T-helper 1 cell treated with Interleukin-12 subunit alpha and Interleukin-12 subunit beta and Interleukin-4 antibody, amounts not matched to agents 30 ng/mL and 1 ng/mL, for 36 hours (primary cell): ENCODE measurements around the gene HYCC1. TPM values are rescaled to one million over a fixed set of nuclear protein-coding genes. Genes with fewer than 3 reads are reported as not detected.

Experiments
- intact Hi-C: fragments of 100-400 bp; cut with micrococcal nuclease; formaldehyde crosslinking; loops from one replicate; pipeline ENCODE4 v1.15.1; 2024
- total RNA-seq: library from RNA; stranded (reverse); gene quantifications from 2 replicates; pipeline ENCODE4 v1.2.3, GENCODE V29; 2022

HYCC1 gene
- total RNA-seq, 1 donor from 2014 or later: 64.2 TPM

- intact Hi-C loops: loop anchor here (10.0 kb wide), 2 partner anchors 1073 to 1663 kb away; partner anchors contain the start of gene CDCA7L
Measured at GRCh38 chr7:23017309-23017708, 3.4 kb upstream of the HYCC1 start.

DNA sequence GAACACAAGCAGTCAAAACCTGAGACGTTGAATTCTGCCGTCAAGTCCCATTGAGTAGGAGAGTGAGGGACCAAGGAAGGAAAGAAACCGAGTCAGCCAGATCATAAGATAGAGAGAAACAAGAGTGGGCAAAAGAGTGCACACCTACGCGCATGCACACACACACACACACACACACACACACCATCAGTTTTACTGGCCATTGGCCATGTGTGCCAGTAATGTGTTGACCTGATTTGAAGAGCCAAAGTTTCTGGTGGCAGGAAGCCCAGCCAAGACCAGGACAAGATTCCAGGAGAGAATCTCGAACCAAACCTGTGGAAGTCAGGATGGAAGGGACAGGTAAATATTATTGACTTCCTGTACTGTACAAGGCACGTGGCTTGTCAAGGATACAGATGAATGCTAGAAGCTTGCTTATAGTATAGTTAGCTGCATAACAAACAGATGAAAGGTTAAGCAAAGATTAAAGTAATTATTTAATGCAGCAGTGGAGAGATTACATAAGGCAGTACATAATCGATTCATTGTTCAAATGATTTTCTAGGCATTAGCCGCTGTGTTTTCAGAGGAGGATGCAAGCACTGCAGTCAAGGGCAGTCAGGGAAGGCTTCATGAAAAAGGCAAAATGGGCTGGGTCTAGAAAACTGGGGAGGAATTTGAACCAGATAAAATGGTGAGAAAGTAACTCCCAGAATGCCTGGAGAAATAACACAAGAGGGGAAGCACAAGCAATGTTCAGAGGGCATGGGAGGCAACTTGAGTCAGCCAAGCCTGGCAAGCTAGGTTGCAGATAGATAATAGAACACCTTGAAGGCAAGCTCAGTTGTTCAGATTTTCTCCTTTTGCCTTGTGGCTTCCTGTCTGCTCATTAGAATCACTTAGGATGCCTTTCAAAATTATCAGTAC, 2.7 kb upstream of the HYCC1 start:
- intact Hi-C loops: loop anchor here (10.0 kb wide), 2 partner anchors 1072 to 1662 kb away; partner anchors contain the start of gene CDCA7L

DNA sequence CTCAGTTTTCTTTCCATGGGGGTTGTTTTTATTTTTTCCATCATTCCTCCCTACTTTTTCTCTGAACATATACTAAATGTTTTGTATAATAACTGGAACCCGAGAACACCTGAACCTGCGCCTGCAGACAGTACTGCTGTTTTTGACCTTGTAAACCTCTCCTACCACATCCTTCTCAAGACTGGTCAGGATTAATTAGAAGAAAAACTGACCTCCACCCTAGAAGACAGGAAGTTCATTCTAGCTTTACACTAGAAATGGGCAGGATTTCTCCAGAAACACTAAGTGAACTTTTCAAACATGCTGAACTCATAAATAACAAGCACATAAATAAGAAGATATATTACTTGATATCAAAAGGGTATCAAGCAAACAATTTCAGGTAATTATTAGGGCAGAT, 751 bp upstream of the HYCC1 start:
- intact Hi-C loops: loop anchor here (1.0 to 10.0 kb wide), 18 partner anchors 19 to 1660 kb away; partner anchors contain the start of genes CCDC126, CDCA7L, IL6 and KLHL7

DNA sequence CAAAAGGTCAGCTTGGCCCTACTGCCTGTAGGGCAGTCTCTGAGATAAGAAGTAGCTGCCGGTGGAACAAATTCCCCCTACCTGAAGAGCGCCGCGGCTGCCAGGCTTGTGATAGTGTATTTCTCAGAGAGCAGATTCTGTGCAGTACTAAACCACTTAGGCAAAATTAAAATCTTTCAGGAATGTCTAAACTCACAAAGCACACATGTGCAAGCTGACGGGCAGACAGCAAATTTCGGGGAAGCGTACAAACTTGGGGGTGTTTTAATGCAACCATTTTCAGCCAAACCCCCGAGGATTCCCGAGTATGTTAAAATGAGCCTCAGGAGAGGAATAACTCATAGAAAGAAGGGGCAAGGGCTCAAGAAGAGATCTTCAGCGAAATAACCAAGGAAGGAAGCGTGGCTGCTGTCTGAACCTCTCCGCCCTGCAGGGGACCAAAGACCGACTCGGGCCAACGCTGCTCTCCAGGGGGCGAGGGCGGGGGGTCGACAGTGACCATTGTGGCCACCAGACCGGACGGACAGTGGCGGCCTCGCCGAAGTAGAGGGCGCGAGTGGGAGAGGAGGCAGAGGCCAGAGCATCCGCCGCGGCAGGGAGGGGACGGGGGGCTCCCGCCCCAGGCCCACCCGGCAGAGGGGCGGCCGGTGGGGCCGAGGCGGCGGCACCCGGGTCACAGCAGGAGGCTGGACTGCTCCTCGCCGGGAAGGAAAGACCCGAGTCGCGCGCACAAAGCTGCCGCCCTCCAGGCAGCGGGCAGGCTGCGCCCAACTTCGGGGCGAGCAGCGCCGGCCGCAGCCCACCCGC, 819 bp downstream of the HYCC1 start:
- intact Hi-C loops: loop anchor here (5.0 to 10.0 kb wide), 5 partner anchors 316 to 1658 kb away; partner anchors contain the start of genes CCDC126, CDCA7L and TRA2A

DNA sequence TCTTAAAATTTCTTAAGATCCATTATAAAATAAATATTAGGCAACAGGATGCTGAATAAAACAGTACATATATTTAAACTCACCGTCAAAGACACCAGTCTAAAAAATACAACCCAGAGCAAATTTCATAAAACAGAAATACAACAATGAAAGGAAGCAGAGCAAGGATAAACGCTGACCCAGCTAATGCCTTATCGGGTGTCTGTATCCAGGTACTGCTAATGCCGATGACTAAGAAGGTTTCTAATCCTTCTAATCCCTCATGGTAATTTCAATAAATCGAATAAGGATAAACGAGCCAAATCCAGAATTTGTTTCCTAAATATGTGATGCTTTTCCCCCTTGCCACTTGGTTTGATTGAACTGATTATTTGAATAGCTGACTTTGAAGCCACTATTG, 1.7 kb downstream of the HYCC1 start:
- intact Hi-C loops: loop anchor here (5.0 to 10.0 kb wide), 5 partner anchors 315 to 1657 kb away; partner anchors contain the start of genes CCDC126, CDCA7L and TRA2A

- intact Hi-C loops: loop anchor here (1.0 to 10.0 kb wide), 6 partner anchors 9 to 1657 kb away; partner anchors contain the start of genes CCDC126, CDCA7L and TRA2A
Measured at GRCh38 chr7:23011222-23011924, 2.6 kb downstream of the HYCC1 start.

GRCh38 chr7:23009303-23009702, 4.6 kb downstream of the HYCC1 start:
- intact Hi-C loops: no loop called here

GRCh38 chr7:23004247-23004520, 9.7 kb downstream of the HYCC1 start:
- intact Hi-C loops: no loop called here

GRCh38 chr7:23003505-23004246, 10.3 kb downstream of the HYCC1 start:
- intact Hi-C loops: no loop called here

DNA sequence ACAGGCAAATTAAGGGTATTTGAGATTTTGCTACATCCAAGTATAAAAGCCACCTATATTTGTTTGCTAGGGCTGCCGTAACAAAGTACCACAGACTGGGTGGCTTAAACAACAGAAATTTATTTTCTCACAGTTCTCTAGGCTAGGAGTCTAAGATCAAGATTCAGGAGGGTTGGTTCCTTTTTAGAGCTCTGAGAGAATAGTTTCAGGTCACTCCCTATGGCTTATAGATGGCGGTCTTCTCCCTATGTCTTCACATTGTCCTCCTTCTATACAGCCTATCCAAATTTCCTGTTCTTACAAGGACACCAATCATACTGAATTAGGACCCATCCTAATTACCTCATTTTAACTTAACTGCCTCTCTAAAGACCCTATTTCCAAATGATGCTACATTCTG, 11.2 kb downstream of the HYCC1 start:
- intact Hi-C loops: loop anchor here (1.0 kb wide), 2 partner anchors 9 kb away; no protein-coding TSS in a partner anchor

- intact Hi-C loops: loop anchor here (1.0 kb wide), 2 partner anchors 8 to 10 kb away; no protein-coding TSS in a partner anchor
Measured at GRCh38 chr7:23001610-23002009, 12.3 kb downstream of the HYCC1 start.

DNA sequence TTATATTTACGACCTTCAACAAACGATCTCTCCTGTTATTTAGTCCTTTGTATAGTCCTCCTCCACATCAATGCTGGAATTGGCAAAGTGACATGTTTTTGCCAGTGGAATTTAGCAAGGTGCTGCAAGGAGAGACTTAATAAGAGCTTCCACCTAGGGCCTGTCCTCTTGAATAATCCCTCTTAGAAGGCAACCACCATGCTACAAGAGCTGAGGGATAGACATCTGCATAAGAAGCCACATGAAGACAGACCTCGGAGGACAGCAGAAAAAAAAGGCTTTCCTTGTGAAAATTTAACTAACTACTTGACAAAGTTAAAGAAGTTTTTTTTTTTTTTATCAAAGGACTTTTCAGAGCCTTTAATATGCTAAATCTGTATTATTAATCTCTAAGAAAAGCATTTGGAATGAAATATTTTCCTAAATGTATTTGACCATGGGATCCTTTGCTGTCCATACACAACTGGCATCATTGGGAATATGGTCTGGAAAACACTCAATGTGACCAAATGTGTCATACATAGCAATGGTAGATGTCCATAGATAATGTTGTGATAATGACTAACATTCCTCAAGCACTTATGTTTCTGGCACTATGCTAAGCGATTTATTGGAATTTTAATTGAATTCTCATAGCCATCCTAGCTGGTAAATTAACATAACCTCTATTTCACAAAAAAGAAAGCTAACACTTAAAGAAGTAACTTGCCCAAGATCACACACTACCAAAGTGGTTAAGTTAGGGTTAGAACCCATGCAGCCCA, 13.2 kb downstream of the HYCC1 start:
- intact Hi-C loops: no loop called here

DNA sequence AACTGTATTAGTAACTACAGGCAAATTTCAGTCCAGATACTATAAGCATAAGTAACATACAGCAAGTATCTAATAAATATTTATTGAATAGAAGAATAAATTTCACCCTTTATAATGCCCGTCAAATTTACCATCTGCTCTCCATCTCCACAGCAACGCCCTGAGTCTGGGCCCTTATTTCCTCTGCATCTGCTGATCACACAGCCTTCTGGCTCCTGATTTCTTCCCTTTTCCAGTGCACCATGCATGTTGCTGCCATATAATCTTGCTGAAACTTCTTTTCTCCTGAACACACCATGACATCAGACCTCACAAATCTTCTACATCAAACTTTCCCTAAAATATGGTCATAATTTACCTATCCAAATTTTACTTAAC, 15.4 kb downstream of the HYCC1 start:
- intact Hi-C loops: no loop called here

DNA sequence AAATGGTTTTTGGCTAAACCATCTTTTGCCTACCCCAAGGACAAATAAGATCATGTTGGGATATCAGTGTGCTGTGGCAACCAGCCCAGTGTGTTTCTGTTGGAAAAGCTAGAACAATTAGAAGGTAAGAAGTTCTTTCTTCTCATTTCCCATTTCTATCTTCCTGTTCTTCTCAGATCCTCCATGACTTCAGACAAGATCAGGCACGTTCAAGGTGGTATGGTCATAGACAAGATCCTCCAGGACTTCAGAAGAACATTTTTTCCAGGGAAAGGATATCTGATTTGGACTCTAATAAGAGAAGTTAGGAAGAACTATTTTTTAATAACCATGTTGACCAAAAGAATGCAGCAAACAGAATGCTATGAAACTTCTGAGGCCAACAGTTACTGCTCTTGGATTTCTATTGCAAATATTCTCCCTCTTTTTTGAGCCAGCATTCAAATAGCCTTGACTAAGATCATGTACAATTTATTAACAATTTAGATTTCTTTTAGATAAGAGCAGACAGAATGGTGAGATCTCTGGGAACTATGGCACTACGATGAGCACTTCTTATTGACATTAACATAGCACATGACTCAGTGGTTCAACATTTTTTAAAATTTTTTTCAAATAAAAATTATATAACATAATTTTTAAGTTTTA, 15.9 kb downstream of the HYCC1 start:
- intact Hi-C loops: no loop called here

- intact Hi-C loops: no loop called here
Measured at GRCh38 chr7:22996470-22996869, 17.5 kb downstream of the HYCC1 start.

DNA sequence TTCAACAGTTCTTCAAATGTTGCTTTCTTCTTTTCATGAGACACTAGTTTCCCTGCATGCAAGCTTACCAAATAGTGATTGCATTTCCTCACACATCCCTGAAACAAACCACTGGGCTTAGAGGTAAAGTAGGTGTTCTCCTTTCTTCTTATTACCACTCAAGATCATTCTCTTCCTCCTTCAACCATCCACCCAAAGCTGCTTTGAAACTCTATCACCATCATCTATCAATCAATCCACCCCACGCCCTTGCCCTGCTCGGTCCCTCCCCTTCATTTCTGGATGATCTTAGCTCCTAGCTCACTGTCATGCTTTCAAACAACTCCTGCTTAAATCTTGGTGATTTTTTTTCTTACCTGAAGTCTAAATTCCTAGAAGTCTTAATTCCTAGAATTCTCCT, 18.9 kb downstream of the HYCC1 start:
- intact Hi-C loops: loop anchor here (1.0 kb wide), 1 partner anchor 19 kb away; the partner anchor contains the start of gene HYCC1

GRCh38 chr7:22992874-22993840, 20.8 kb downstream of the HYCC1 start:
- intact Hi-C loops: loop anchor here (1.0 kb wide), 1 partner anchor 9 kb away; no protein-coding TSS in a partner anchor

- intact Hi-C loops: no loop called here
Measured at GRCh38 chr7:22990588-22990949, 23.4 kb downstream of the HYCC1 start.
